HCT116 (cell line): ENCODE measurements around the gene CFAP74.

Experiments used
- CTCF ChIP-seq, 3 experiments: fragments of 200-600 bp in 1 of 3; sonication (generic) in 1 of 3; IDR thresholded peaks in 2 of 3; conservative IDR thresholded peaks in 1 of 3; 2 replicates each; pipeline ENCODE4 v1.5.1; 2012 to 2017; ENCODE audit warnings: low read depth in 2 of 3, low read length in 2 of 3, antibody characterized with exemption in 1 of 3, borderline replicate concordance in 1 of 3, control low read depth in 1 of 3, mild to moderate bottlenecking in 1 of 3, mixed read lengths in 1 of 3, mixed run types in 1 of 3, moderate library complexity in 1 of 3; ENCODE audit not compliant: insufficient read depth in 1 of 3
- EGR1 ChIP-seq: IDR thresholded peaks from 2 replicates; pipeline ENCODE4 v1.6.1; 2012; ENCODE audit warnings: low read depth
- EZH2 ChIP-seq: fragments of 200-600 bp; sonication (generic); IDR thresholded peaks from 2 replicates; pipeline ENCODE4 v1.6.1; 2017; ENCODE audit warnings: antibody characterized with exemption, mixed run types
- EZH2phosphoT487 ChIP-seq: fragments of 200-600 bp; IDR thresholded peaks from 2 replicates; pipeline ENCODE4 v1.6.1; 2018; ENCODE audit warnings: antibody characterized with exemption, borderline replicate concordance
- MAX ChIP-seq: IDR thresholded peaks from 2 replicates; pipeline ENCODE4 v1.6.1; 2012
- POLR2A ChIP-seq: IDR thresholded peaks from 2 replicates; pipeline ENCODE4 v1.7.0; 2011; ENCODE audit warnings: borderline replicate concordance; ENCODE audit not compliant: insufficient read depth, insufficient read length; ENCODE audit errors: extremely low read depth
- POLR2AphosphoS5 ChIP-seq: IDR thresholded peaks from 2 replicates; pipeline ENCODE4 v1.6.1; 2011; ENCODE audit warnings: mild to moderate bottlenecking, low read depth, low read length, moderate library complexity
- RAD21 ChIP-seq: IDR thresholded peaks from 2 replicates; pipeline ENCODE4 v1.6.1; 2012; ENCODE audit warnings: low read depth, mild to moderate bottlenecking
- SIN3A ChIP-seq: IDR thresholded peaks from 2 replicates; pipeline ENCODE4 v1.6.1; 2012; ENCODE audit warnings: low read depth
- SP1 ChIP-seq: IDR thresholded peaks from 2 replicates; pipeline ENCODE4 v1.6.1; 2012; ENCODE audit warnings: low read depth
- TCF7L2 ChIP-seq: IDR thresholded peaks from 2 replicates; pipeline ENCODE4 v1.7.0; 2011; ENCODE audit warnings: borderline replicate concordance, inconsistent platforms; ENCODE audit not compliant: insufficient read depth, insufficient read length; ENCODE audit errors: extremely low read depth
- YY1 ChIP-seq: IDR thresholded peaks from 2 replicates; pipeline ENCODE4 v1.6.1; 2011; ENCODE audit warnings: low read length, low read depth, moderate library complexity, mild to moderate bottlenecking; ENCODE audit not compliant: insufficient replicate concordance; ENCODE audit errors: extremely low read depth
- ZNF274 ChIP-seq: fragments of 200-500 bp; sonication (Bioruptor generic); IDR thresholded peaks from 2 replicates; pipeline ENCODE4 v1.6.1; 2014; ENCODE audit warnings: mild to moderate bottlenecking, low read depth, low read length, inconsistent platforms

- TF ChIP-seq CTCF (IDR thresholded peaks at IDR 0.05 in 2 of 3, conservative IDR thresholded peaks at IDR 0.05 in 1 of 3; ENCODE audit: borderline replicate concordance in 1 of 3, insufficient read depth in 1 of 3, low read depth in 2 of 3, low read length in 2 of 3) (no peak), POLR2A (no peak), MAX (no peak), RAD21 (no peak), TCF7L2 (no peak), EZH2phosphoT487 (no peak), SIN3A (no peak), SP1 (no peak), POLR2AphosphoS5 (no peak), EZH2 (no peak), EGR1 (no peak), YY1 (no peak), ZNF274 (no peak)
These were observed 110.8 kb downstream of the CFAP74 start for GRCh38 chr1:1892763-1893120.
